ENCODE measurements around the gene KRT75.

KRT75 gene

DNA sequence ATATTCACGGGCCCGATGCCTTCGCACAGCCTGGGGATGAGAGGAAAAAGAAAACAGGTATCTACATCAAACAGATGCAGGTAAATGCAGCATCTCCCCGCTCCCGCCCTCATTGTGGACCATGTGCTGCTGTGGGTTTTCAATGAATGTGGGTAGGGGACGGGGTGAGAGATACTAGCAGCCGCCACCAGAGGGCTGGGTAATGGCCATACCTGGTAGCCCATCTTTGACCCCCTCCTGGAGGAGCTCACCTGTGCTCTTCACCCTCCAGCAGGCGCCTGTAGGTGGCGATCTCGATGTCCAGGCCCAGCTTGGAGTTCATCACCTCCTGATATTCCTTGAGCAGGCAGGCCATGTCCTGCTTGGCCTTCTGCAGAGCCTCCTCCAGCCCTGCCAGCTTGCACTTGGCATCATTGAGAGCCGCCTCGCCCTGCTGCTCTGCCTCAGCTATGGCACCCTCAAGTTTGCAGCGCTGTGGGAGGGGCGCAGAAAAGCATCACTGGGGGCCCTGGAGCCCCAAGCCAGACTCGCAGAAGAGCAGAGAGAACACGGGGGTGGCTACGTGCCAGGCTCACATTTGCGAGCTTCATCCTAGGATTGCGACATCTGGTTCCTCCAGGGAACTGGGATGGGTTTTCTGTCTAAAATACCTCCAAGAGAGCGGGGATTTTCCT lies 38.3 kb downstream of the KRT75 start:
- DNase-seq: no peak
- no peaks in the 10 kb centered on the region; the same call in 1 of the 2 replicates for H3K27me3 ChIP-seq
- H3K4me3 ChIP-seq (ENCODE audit: low read depth, low read length): no peak overlapping the region
- no peaks in the 10 kb centered on the region for H3K9me3 ChIP-seq
- peaks cover 5% of the 10 kb centered on the region for H3K4me1 ChIP-seq
- H3K36me3 ChIP-seq: no peaks in the 10 kb centered on the region
- TF ChIP-seq, protein P1, sequence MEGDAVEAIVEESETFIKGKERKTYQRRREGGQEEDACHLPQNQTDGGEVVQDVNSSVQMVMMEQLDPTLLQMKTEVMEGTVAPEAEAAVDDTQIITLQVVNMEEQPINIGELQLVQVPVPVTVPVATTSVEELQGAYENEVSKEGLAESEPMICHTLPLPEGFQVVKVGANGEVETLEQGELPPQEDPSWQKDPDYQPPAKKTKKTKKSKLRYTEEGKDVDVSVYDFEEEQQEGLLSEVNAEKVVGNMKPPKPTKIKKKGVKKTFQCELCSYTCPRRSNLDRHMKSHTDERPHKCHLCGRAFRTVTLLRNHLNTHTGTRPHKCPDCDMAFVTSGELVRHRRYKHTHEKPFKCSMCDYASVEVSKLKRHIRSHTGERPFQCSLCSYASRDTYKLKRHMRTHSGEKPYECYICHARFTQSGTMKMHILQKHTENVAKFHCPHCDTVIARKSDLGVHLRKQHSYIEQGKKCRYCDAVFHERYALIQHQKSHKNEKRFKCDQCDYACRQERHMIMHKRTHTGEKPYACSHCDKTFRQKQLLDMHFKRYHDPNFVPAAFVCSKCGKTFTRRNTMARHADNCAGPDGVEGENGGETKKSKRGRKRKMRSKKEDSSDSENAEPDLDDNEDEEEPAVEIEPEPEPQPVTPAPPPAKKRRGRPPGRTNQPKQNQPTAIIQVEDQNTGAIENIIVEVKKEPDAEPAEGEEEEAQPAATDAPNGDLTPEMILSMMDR (IDR thresholded peaks at IDR 0.05; ENCODE audit: low read depth, low read length): peak; percentile 34

DNA sequence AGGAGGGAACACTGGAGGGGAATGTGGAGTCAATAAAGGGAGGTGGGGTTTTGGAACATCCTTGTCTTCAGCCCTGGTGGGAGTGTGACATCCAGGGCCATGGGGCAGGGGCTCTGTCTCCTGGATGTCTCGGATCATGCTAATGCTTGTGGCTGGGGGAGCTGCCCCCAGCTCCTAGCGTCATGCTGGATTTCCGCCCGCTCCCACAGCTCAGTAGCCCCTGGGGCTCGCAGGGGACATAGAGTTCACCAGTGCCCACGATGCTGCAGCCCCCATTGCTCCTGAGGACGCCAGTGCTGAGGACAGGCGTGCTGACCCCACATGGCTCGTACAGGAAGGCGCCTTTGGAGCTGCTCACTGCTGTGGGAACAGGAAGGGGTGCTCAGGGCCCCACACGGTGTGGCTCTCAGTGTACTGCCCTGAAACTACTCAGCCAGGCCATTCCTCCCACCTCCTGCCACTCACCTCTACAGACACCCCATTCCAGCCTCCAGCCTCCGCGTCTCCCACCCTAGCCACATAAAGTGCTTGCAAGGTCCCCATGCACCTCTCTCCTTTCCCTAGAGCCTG lies 39.2 kb downstream of the KRT75 start:
- Histone ChIP-seq H3K4me3 (ENCODE audit: low read depth, low read length) (no peak overlapping the region), H3K9me3 (no peaks in the 10 kb centered on the region), H3K27me3 (no peaks in the 10 kb centered on the region; the same call in 1 of the 2 replicates), H3K36me3 (no peaks in the 10 kb centered on the region), H3K4me1 (peaks cover 5% of the 10 kb centered on the region)
- TF ChIP-seq, protein P1 (IDR thresholded peaks at IDR 0.05; ENCODE audit: low read depth, low read length): no peak
- DNase-seq: no peak

DNA sequence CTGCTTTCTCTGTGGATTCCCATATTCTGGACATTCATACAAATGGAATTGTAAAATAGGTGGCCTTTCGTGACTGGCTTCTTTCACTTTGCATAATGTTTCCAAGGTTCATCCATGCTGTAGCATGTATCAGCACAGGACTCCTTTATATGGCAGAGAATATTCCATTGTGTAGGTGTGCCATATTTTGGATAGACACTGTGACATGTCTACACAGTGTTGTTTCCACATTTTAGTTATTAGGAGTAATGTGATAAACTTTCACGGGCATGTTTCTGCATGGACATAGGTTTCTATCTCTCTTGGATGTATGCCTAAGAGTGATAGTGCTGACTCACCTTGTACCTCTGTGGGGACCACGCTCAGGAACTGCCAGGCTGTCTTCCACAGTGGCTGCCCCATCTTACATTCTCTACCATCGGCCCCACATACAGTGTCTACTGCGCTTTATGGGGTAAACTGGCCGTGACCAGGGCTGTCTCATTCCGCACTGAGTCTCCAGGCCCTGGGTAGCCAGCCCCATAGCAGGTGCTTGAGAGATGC lies 41.6 kb downstream of the KRT75 start:
- DNase-seq: no peak
- Histone ChIP-seq H3K27me3 (peaks cover 13% of the 10 kb centered on the region; the same call in 1 of the 2 replicates), H3K4me1 (peaks cover 5% of the 10 kb centered on the region), H3K4me3 (ENCODE audit: low read depth, low read length) (no peak overlapping the region), H3K9me3 (no peaks in the 10 kb centered on the region), H3K36me3 (no peaks in the 10 kb centered on the region)
- TF ChIP-seq, protein P1 (IDR thresholded peaks at IDR 0.05; ENCODE audit: low read depth, low read length): no peak

DNA sequence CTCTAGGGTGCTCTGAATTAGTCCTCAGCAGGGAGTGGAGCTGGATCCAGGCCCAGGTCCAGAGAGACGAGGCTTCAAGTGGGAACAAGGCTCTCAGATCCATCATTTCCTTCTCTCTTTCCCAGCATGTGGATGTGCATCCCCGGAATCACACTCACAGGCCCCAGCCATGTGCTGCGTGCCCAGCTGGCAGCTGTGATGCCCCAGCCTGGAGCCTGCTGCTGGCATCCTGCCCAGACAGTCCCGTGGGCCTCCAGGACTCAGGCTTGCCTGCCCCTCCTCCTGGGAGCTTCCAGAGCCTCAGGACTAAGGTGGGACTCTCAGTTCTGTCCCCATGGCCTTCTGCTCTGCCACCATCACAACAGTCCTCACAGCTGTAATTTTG lies 42.6 kb downstream of the KRT75 start:
- TF ChIP-seq, protein P1 (IDR thresholded peaks at IDR 0.05; ENCODE audit: low read depth, low read length): no peak
- Histone ChIP-seq H3K27me3 (peaks cover 22% of the 10 kb centered on the region), H3K4me3 (ENCODE audit: low read depth, low read length) (no peak overlapping the region), H3K4me1 (peaks cover 5% of the 10 kb centered on the region), H3K9me3 (no peaks in the 10 kb centered on the region), H3K36me3 (no peaks in the 10 kb centered on the region)
- peak; percentile 87 for DNase-seq

DNA sequence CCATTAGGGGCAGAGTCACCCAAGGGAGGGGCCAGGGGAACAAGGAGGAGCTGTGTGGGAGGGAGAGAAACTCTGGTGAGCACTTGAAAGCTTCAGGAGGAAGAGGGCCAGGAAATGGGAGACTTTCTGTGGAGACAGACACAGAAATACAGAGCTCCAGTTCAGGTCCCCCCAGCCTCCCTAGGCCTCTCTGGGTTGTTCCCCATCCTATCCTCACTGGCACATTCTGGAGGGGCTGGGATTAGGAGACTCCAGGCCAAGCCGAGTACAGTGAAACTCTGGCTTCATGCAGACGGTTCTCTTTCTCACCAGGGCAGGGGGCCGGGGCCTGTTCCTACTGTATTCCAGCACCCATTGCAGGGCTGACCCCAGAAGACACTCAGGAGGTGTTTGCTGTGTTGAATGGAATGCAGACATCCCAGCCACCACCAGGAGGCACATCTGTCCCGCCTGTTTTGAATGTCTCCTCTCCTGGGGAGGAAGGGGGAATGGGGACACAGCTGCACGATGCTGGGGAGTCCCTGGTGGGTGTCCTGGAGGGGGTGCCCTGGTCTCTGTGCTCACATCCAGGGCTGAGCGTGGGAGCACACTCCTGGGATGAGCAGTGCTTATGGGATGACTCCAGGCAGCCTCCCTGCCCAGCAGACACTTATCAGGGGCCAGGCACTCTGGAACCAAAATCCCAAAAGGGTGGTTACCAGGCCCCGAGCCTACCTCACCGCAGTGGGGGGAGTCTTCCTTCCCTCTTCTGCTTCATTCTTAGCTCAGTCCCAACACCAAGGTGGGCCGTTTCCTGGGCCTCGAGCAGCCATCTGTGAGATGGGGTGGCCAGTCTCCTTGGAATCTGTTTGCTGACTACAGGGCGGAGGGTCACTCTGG lies 43.2 kb downstream of the KRT75 start:
- H3K9me3 ChIP-seq: no peaks in the 10 kb centered on the region
- H3K4me1 ChIP-seq: peaks cover 5% of the 10 kb centered on the region
- H3K27me3 ChIP-seq: peaks cover 23% of the 10 kb centered on the region
- no peak overlapping the region for H3K4me3 ChIP-seq (ENCODE audit: low read depth, low read length)
- DNase-seq: no peak
- H3K36me3 ChIP-seq: no peaks in the 10 kb centered on the region
- TF ChIP-seq, protein P1 (IDR thresholded peaks at IDR 0.05; ENCODE audit: low read depth, low read length): peak; percentile 61
